B cell (primary cell): ENCODE data around the gene C6orf89. TPM values are rescaled to one million over a fixed set of nuclear protein-coding genes. Genes with fewer than 3 reads are reported as not detected.

Experiments
- ATAC-seq: fragments of 200-7000 bp; cut with Tn5 transposase; one replicate; pipeline ENCODE4 v1.10.0; 2021; ENCODE audit warnings: low read depth, mild to moderate bottlenecking, moderate number of reproducible peaks, moderate library complexity
- CTCF ChIA-PET: fragments of 350-600 bp; sonication (Branson Sonifier 250); formaldehyde crosslinking; loops from one replicate; lab custom pipeline; 2021; ENCODE audit warnings: antibody characterized with exemption, inconsistent platforms; lab: Charles Lee
- POLR2A ChIA-PET: fragments of 350-600 bp; sonication (Branson Sonifier 250); formaldehyde crosslinking; loops from one replicate; lab custom pipeline; 2021; ENCODE audit warnings: antibody characterized with exemption; lab: Charles Lee
- DNase-seq: peaks from one replicate; pipeline ENCODE4 v3.0.0; 2013
- H2AFZ ChIP-seq: 2 replicates; pipeline ENCODE4 v1.6.1; 2012; ENCODE audit warnings: mild to moderate bottlenecking, low read depth, low read length; ENCODE audit not compliant: insufficient read depth, poor library complexity, severe bottlenecking
- H3K27ac ChIP-seq, 2 donors: 1 replicate in 1 of 2; 2 replicates in 1 of 2; pipeline ENCODE4 v1.5.1; 2012 to 2013; ENCODE audit warnings: low read length in 2 of 2, mild to moderate bottlenecking in 2 of 2, moderate library complexity in 1 of 2
- H3K27me3 ChIP-seq, 4 experiments: fragments of 200-600 bp in 1 of 4; sonication (generic) in 1 of 4; replicated peaks in 1 of 4; 1 replicate in 2 of 4; 2 replicates in 2 of 4; pipeline versions ENCODE4 v1.6.1 to v1.7.0; 2013 to 2016; ENCODE audit warnings: low read length in 3 of 4, mild to moderate bottlenecking in 2 of 4, mixed read lengths in 1 of 4, moderate library complexity in 1 of 4; ENCODE audit not compliant: insufficient read depth in 4 of 4, control insufficient read depth in 3 of 4; ENCODE audit errors: control extremely low read depth in 1 of 4
- H3K36me3 ChIP-seq, 2 experiments: replicated peaks in 1 of 2; 1 replicate in 1 of 2; 2 replicates in 1 of 2; pipeline versions ENCODE4 v1.6.1 to v1.7.1; 2013; ENCODE audit warnings: low read length in 1 of 2; ENCODE audit not compliant: insufficient read depth in 2 of 2, control insufficient read depth in 1 of 2; ENCODE audit errors: control extremely low read depth in 1 of 2, extremely low read depth in 1 of 2
- H3K4me1 ChIP-seq, 2 donors: fragments of 200-600 bp in 1 of 2; sonication (generic) in 1 of 2; 1 replicate in 1 of 2; 2 replicates in 1 of 2; pipeline versions ENCODE4 v1.5.1 to v1.6.1; 2013 to 2017; ENCODE audit warnings: low read length in 2 of 2; ENCODE audit not compliant: control insufficient read depth in 2 of 2, insufficient read depth in 2 of 2
- H3K4me2 ChIP-seq: replicated peaks from 2 replicates; pipeline ENCODE3; 2012; ENCODE audit warnings: mild to moderate bottlenecking, low read depth, low read length; ENCODE audit not compliant: poor library complexity, severe bottlenecking
- H3K4me3 ChIP-seq, 5 experiments: fragments of 200-600 bp in 1 of 5; sonication (generic) in 1 of 5; 1 replicate in 3 of 5; 2 replicates in 2 of 5; pipeline versions ENCODE4 v1.5.1 to v1.7.0; 2011 to 2016; ENCODE audit warnings: low read length in 4 of 5, mild to moderate bottlenecking in 4 of 5, low read depth in 2 of 5, control low read depth in 1 of 5, moderate library complexity in 1 of 5; ENCODE audit not compliant: insufficient read depth in 1 of 5; ENCODE audit errors: control extremely low read depth in 1 of 5, extremely low read depth in 1 of 5
- H3K79me2 ChIP-seq: fragments of 200-600 bp; sonication (generic); one replicate; pipeline ENCODE4 v1.6.0; 2016; ENCODE audit warnings: low read length; ENCODE audit not compliant: control insufficient read depth, insufficient read depth
- H3K9ac ChIP-seq: fragments of 200-600 bp; sonication (generic); 2 replicates; pipeline ENCODE4 v1.6.1; 2017; ENCODE audit warnings: mild to moderate bottlenecking, low read length, moderate library complexity
- H3K9me3 ChIP-seq, 3 donors: one replicate each; pipeline versions ENCODE4 v1.6.1 to v1.7.1; 2013; ENCODE audit warnings: low read length in 2 of 3; ENCODE audit not compliant: control insufficient read depth in 2 of 3, insufficient read depth in 1 of 3; ENCODE audit errors: control extremely low read depth in 1 of 3
- H4K20me1 ChIP-seq: 2 replicates; pipeline ENCODE4 v1.6.0; 2012; ENCODE audit warnings: mild to moderate bottlenecking, low read length; ENCODE audit not compliant: insufficient read depth, control insufficient read depth, poor library complexity, severe bottlenecking
- H3K27ac Mint-ChIP-seq: one replicate; pipeline ENCODE4 v1.8.0; 2021; ENCODE audit warnings: mixed read lengths
- H3K27me3 Mint-ChIP-seq: one replicate; pipeline ENCODE4 v1.8.0; 2021; ENCODE audit warnings: mixed read lengths
- H3K4me1 Mint-ChIP-seq: one replicate; pipeline ENCODE4 v1.8.0; 2021; ENCODE audit warnings: mixed read lengths
- H3K4me3 Mint-ChIP-seq: one replicate; pipeline ENCODE4 v1.8.0; 2021; ENCODE audit warnings: mixed read lengths
- H3K9me3 Mint-ChIP-seq: one replicate; pipeline ENCODE4 v1.8.0; 2022; ENCODE audit warnings: mixed read lengths; ENCODE audit not compliant: insufficient read depth
- EZH2 ChIP-seq: IDR thresholded peaks from 2 replicates; pipeline ENCODE4 v1.6.1; 2012; ENCODE audit warnings: borderline replicate concordance, low read depth, mild to moderate bottlenecking, moderate library complexity, low read length; ENCODE audit not compliant: insufficient read depth, poor library complexity, severe bottlenecking
- WGBS: methylation state at CpG from one replicate; pipeline ENCODE4 v1.1.5; 2013; ENCODE audit warnings: missing lambda C conversion rate; ENCODE audit not compliant: insufficient coverage; 5-methylcytosine and 5-hydroxymethylcytosine counted together
- intact Hi-C: fragments of 100-400 bp; cut with micrococcal nuclease; formaldehyde crosslinking; loops from one replicate; pipeline ENCODE4 v1.10.0; 2022
- polyA plus RNA-seq: library from polyadenylated mRNA; depleted of rRNA; stranded (reverse); fragments of >200 nt; gene quantifications from 2 replicates; pipeline ENCODE4 v1.2.3, GENCODE V29; 2012
- total RNA-seq, 2 donors: library from RNA; stranded (reverse); fragments of 120-200 nt in 1 of 2; gene quantifications; 1 replicate in 1 of 2; 2 replicates in 1 of 2; pipeline versions ENCODE4 v1.2.3 to v1.2.4, GENCODE V29; 2013 to 2022
- TF ChIP-seq, protein P1 (sequence below): fragments of 200-600 bp; IDR thresholded peaks from one replicate; pipeline ENCODE4 v1.8.0; 2022; ENCODE audit warnings: antibody characterized with exemption, mild to moderate bottlenecking

Gene C6orf89
- total and polyA plus RNA-seq, 2 donors (not counting 1 experiment from before 2014, with no cell fraction given), result 13.0 to 35.3 TPM

DNA sequence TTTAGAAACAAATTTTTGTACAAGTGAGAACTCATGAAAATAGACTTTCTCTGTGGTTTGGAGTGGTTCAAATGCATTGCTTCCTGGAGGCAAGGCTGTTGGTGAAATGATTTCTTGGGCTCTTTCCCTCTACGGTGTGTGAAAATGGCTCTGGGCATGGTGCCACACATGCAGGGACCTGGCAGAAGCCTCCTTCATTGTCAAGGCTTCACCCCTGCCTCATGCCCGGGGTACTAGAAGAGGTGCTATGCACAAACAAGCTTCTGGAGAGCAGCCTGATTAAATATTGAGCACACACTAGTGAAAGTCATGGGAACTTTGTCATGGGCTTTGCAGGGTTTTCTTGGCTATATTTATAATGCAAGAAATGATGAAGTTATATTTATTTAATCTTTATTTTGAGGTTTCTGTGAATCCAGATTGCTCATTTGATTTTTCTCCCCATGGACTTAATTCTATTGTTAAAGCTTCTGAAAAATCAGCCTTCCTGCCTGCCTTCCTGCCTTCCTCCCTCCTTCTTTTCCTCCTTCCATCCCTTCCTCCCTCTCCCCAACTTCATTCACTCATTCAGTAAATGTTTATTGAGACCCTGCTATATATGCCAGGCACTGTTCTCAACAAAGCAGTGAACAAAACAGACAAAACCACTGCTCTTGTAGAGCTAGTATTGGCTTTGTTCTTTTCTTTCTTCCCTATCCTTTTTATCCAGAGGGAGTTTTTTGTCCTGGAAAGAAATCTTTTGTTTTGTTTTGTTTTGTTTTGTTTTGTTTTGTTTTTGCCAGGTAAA lies 21.0 kb downstream of the C6orf89 start:
- TF ChIP-seq, protein P1, sequence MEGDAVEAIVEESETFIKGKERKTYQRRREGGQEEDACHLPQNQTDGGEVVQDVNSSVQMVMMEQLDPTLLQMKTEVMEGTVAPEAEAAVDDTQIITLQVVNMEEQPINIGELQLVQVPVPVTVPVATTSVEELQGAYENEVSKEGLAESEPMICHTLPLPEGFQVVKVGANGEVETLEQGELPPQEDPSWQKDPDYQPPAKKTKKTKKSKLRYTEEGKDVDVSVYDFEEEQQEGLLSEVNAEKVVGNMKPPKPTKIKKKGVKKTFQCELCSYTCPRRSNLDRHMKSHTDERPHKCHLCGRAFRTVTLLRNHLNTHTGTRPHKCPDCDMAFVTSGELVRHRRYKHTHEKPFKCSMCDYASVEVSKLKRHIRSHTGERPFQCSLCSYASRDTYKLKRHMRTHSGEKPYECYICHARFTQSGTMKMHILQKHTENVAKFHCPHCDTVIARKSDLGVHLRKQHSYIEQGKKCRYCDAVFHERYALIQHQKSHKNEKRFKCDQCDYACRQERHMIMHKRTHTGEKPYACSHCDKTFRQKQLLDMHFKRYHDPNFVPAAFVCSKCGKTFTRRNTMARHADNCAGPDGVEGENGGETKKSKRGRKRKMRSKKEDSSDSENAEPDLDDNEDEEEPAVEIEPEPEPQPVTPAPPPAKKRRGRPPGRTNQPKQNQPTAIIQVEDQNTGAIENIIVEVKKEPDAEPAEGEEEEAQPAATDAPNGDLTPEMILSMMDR, result no peak
- TF ChIP-seq EZH2, result no peak
- Mint-ChIP-seq H3K4me3 (no peak overlapping the region), H3K27me3 (no peaks in the 10 kb centered on the region), H3K27ac (no peak overlapping the region), H3K4me1 (peaks cover 4% of the 10 kb centered on the region), H3K9me3 (no peaks in the 10 kb centered on the region)
- Histone ChIP-seq H3K9ac (no peak overlapping the region), H3K4me2 (no peak overlapping the region), H3K9me3 (no peaks in the 10 kb centered on the region), H3K79me2 (peaks cover 22% of the 10 kb centered on the region), H3K27me3 (no peaks in the 10 kb centered on the region), H3K36me3 (peaks cover 8 to 67% of the 10 kb centered on the region in 2 experiments), H3K4me1 (peaks cover 2 to 3% of the 10 kb centered on the region in 2 donors), H3K27ac (no peak overlapping the region), H3K4me3 (no peak overlapping the region), H2AFZ (no peak overlapping the region), H4K20me1 (no peaks in the 10 kb centered on the region)
- WGBS, result 47% methylated on average over 2 of the region's 2 CpGs
- ChIA-PET CTCF (no interaction called here), POLR2A (no interaction called here)
- intact Hi-C loops, result no loop called here
- no peak for ATAC-seq
- DNase-seq, result no peak

DNA sequence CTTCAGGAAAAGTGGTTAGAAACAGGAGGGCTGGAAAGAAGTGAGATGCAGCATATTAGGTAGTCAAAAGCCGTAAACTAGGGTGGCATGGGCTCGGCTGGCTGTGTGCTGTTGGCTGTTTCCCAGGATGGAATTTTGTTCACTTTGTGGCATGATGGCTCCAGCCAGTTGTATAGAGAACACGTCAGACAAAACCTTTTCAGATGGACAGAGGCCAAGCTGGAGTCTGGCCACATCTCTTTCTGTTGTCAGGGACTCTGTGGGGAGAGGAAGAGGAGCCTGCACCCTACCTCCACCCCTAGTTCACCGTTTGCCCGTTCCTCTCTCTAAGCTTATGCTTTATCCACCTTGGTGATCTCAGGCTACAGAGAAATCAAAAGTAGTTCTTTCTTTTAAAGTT lies 22.0 kb downstream of the C6orf89 start:
- H3K27ac ChIP-seq, result no peak overlapping the region
- H3K27me3 Mint-ChIP-seq, result no peaks in the 10 kb centered on the region
- H3K9ac ChIP-seq, result no peak overlapping the region
- no peak for TF ChIP-seq EZH2
- TF ChIP-seq, protein P1, result no peak
- H3K27ac Mint-ChIP-seq, result no peak overlapping the region
- no peak overlapping the region for H3K4me3 ChIP-seq
- H3K4me1 ChIP-seq, result peaks cover 13% of the 10 kb centered on the region in 2 donors
- WGBS, result 83% methylated on average over 2 of the region's 5 CpGs
- no peaks in the 10 kb centered on the region for H3K9me3 Mint-ChIP-seq
- ChIA-PET CTCF (interaction anchor here (0.6 to 1.5 kb wide), 2 partner anchors 28 to 110 kb away, joined by 3 read pairs; no protein-coding TSS in a partner anchor), POLR2A (no interaction called here)
- DNase-seq (no peak), ATAC-seq (no peak)
- peaks cover 2 to 65% of the 10 kb centered on the region in 2 experiments for H3K36me3 ChIP-seq
- peaks cover 14% of the 10 kb centered on the region for H3K4me1 Mint-ChIP-seq
- H3K4me2 ChIP-seq, result no peak overlapping the region
- H3K9me3 ChIP-seq, result no peaks in the 10 kb centered on the region
- intact Hi-C loops, result no loop called here
- H4K20me1 ChIP-seq, result no peaks in the 10 kb centered on the region
- H3K4me3 Mint-ChIP-seq, result no peak overlapping the region
- peaks cover 17% of the 10 kb centered on the region for H3K79me2 ChIP-seq
- no peak overlapping the region for H2AFZ ChIP-seq
- H3K27me3 ChIP-seq, result no peaks in the 10 kb centered on the region
